ENCODE measurements around the gene COG5.

GRCh38 chr7:107427462-107427861 is 136.3 kb downstream of the COG5 start:
- TF ChIP-seq GLIS3 (CRISPR knock-in tag; IDR thresholded peaks at IDR 0.05), result no peak
- TF ChIP-seq CREB5 (CRISPR knock-in tag; IDR thresholded peaks at IDR 0.05; ENCODE audit: low read depth), result no peak
- no peak for TF ChIP-seq RARB (CRISPR knock-in tag; IDR thresholded peaks at IDR 0.05)
- TF ChIP-seq ZNF8 (CRISPR knock-in tag; IDR thresholded peaks at IDR 0.05), result no peak
- no peak for TF ChIP-seq ZC3H10 (CRISPR knock-in tag; IDR thresholded peaks at IDR 0.05)
- no peak for TF ChIP-seq SNAI2 (CRISPR knock-in tag; IDR thresholded peaks at IDR 0.05)
- no peak for TF ChIP-seq ZNF565 (CRISPR knock-in tag; conservative IDR thresholded peaks at IDR 0.05; ENCODE audit: low read depth)
- no peak for TF ChIP-seq ESRRG (CRISPR knock-in tag; IDR thresholded peaks at IDR 0.05)
- no peak for TF ChIP-seq ZFP3 (CRISPR knock-in tag; IDR thresholded peaks at IDR 0.05)
- no peak for TF ChIP-seq TSHZ2 (CRISPR knock-in tag; IDR thresholded peaks at IDR 0.05)
- TF ChIP-seq ARNTL (CRISPR knock-in tag; IDR thresholded peaks at IDR 0.05; ENCODE audit: borderline replicate concordance, low read depth), result no peak
- no peak for TF ChIP-seq ZNF70 (CRISPR knock-in tag; IDR thresholded peaks at IDR 0.05)
- no peak for TF ChIP-seq CSRNP3 (CRISPR knock-in tag; IDR thresholded peaks at IDR 0.05)
